GM13977 (cell line): ENCODE data around the gene YPEL5.

Source experiments
- DNase-seq: peaks from one replicate; pipeline ENCODE4 v3.0.0; 2012; ENCODE audit warnings: low spot score
- CTCF ChIP-seq: IDR thresholded peaks from 2 replicates; pipeline ENCODE4 v1.5.1; 2012; ENCODE audit warnings: mild to moderate bottlenecking, control low read depth; ENCODE audit not compliant: insufficient read depth; ENCODE audit errors: extremely low read depth, missing control alignments
- in situ Hi-C: fragments of 300-500 bp; cut with MboI; formaldehyde crosslinking; loops from one replicate; pipeline ENCODE4 v1.12.0; 2022; ENCODE audit warnings: low sequenced_read_pairs, low pct_unique_long_range_greater_than_20kb, mixed read lengths, inconsistent platforms; ENCODE audit not compliant: unreplicated experiment

YPEL5 gene

GRCh38 chr2:30178618-30179434 is 32.0 kb downstream of the YPEL5 start:
- no peak for TF ChIP-seq CTCF
- DNase-seq, result no peak
- in situ Hi-C loops, result no loop called here

- in situ Hi-C loops, result no loop called here
- no peak for DNase-seq
- no peak for TF ChIP-seq CTCF
These were observed 32.7 kb downstream of the YPEL5 start for GRCh38 chr2:30179536-30179935.

GRCh38 chr2:30180226-30180625 is 33.4 kb downstream of the YPEL5 start:
- in situ Hi-C loops, result no loop called here
- no peak for TF ChIP-seq CTCF
- no peak for DNase-seq

DNA sequence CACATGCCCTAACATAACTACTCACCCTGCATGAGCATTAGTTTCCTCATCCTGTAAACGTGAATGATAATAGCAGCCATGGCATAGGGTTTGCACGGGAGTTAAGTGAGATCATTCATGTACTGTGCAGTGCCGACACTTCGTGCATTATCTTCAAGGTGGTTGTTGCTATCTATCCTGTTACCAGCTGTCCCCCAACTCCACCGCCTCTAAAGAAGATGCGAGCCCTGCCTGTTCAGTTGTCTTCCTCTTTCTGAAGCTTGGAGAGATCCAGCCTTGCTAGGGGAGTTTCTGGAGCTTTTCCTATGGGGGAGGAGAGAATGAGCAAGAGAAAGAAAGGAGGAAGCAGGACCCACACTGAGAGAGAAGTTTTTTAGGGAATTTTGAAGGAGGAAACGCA is 34.4 kb downstream of the YPEL5 start:
- TF ChIP-seq CTCF, result no peak
- DNase-seq, result no peak
- in situ Hi-C loops, result no loop called here

GRCh38 chr2:30184035-30184434 is 37.2 kb downstream of the YPEL5 start:
- DNase-seq, result no peak
- in situ Hi-C loops, result no loop called here
- TF ChIP-seq CTCF, result no peak

DNA sequence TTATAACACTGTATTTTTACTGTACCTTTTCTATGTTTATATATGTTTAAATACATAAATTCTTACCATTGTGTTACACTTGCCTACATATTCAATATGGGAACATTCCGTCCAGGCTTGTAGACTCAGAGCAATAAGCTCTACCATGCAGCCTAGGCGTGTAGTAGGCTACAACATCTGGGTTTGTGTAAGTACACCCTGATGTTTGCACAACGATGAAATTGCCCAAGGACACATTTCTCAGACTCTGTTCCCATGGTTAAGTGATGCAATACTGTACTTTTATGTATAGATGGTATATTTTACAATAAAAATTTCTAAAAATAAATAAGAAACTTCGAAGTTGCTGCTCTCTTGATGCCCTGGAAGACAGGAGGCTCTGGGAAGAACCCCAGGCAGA is 38.4 kb downstream of the YPEL5 start:
- no peak for TF ChIP-seq CTCF
- in situ Hi-C loops, result no loop called here

DNA sequence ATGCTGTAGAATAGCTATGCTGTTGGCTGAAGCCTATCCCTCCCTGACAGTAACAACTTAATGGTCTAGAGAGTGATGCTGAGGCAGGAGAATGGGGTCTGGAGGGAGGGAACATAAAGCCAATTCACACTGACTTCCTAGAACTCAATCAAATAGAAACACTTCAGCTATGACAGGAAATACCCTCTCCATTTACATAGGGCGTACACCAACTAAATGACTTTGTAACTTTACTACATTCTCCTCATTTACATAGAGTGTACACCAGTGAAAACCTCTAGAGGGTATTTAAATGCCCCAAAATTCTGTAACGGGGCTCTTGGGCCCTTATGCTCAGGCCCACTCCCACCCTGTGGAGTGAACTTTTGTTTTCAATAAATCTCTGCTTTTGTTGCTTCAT is 41.5 kb downstream of the YPEL5 start:
- DNase-seq, result no peak
- in situ Hi-C loops, result no loop called here
- no peak for TF ChIP-seq CTCF

More for the DNA sequence above, 38.4 kb downstream of the YPEL5 start:
- DNase-seq, result no peak
